ENCODE data around the gene PPP4R4.

PPP4R4 gene

GRCh38 chr14:94172545-94172944, 1.6 kb upstream of the PPP4R4 start:
- H3K4me1 ChIP-seq = peaks cover 8% of the 10 kb centered on the region
- H3K36me3 ChIP-seq = no peaks in the 10 kb centered on the region
- H3K9me3 ChIP-seq = no peaks in the 10 kb centered on the region
- no peak for DNase-seq
- H3K4me3 ChIP-seq (ENCODE audit: low read depth, low read length) = no peak overlapping the region
- TF ChIP-seq CTCF (IDR thresholded peaks at IDR 0.05; ENCODE audit: low read depth, low read length) = no peak
- H3K27me3 ChIP-seq = peaks cover 59% of the 10 kb centered on the region

GRCh38 chr14:94173471-94173884, 644 bp upstream of the PPP4R4 start:
- Histone ChIP-seq H3K4me3 (ENCODE audit: low read depth, low read length) (peak overlapping the region; percentile 60), H3K27me3 (peaks cover 66% of the 10 kb centered on the region), H3K4me1 (peaks cover 8% of the 10 kb centered on the region), H3K36me3 (no peaks in the 10 kb centered on the region), H3K9me3 (no peaks in the 10 kb centered on the region)
- no peak for DNase-seq
- TF ChIP-seq CTCF (IDR thresholded peaks at IDR 0.05; ENCODE audit: low read depth, low read length) = no peak

GRCh38 chr14:94174604-94175010, 485 bp downstream of the PPP4R4 start:
- no peaks in the 10 kb centered on the region for H3K36me3 ChIP-seq
- H3K4me3 ChIP-seq (ENCODE audit: low read depth, low read length) = peak overlapping the region; percentile 40
- DNase-seq = no peak
- H3K27me3 ChIP-seq = peaks cover 77% of the 10 kb centered on the region
- no peaks in the 10 kb centered on the region for H3K9me3 ChIP-seq
- H3K4me1 ChIP-seq = peaks cover 8% of the 10 kb centered on the region
- TF ChIP-seq CTCF (IDR thresholded peaks at IDR 0.05; ENCODE audit: low read depth, low read length) = no peak

- DNase-seq = peak; percentile 24
- Histone ChIP-seq H3K4me1 (peaks cover 8% of the 10 kb centered on the region), H3K4me3 (ENCODE audit: low read depth, low read length) (no peak overlapping the region), H3K27me3 (peaks cover 83% of the 10 kb centered on the region), H3K36me3 (no peaks in the 10 kb centered on the region), H3K9me3 (no peaks in the 10 kb centered on the region)
- TF ChIP-seq CTCF (IDR thresholded peaks at IDR 0.05; ENCODE audit: low read depth, low read length) = no peak
These were observed 1.1 kb downstream of the PPP4R4 start for GRCh38 chr14:94175011-94175745.

- no peak for TF ChIP-seq CTCF (IDR thresholded peaks at IDR 0.05; ENCODE audit: low read depth, low read length)
- peaks cover 83% of the 10 kb centered on the region for H3K27me3 ChIP-seq
- H3K9me3 ChIP-seq = no peaks in the 10 kb centered on the region
- H3K36me3 ChIP-seq = no peaks in the 10 kb centered on the region
- no peak for DNase-seq
- H3K4me3 ChIP-seq (ENCODE audit: low read depth, low read length) = no peak overlapping the region
- peaks cover 8% of the 10 kb centered on the region for H3K4me1 ChIP-seq
These were observed 1.6 kb downstream of the PPP4R4 start for GRCh38 chr14:94175747-94176146.

- no peak for TF ChIP-seq CTCF (IDR thresholded peaks at IDR 0.05; ENCODE audit: low read depth, low read length)
- Histone ChIP-seq H3K36me3 (no peaks in the 10 kb centered on the region), H3K27me3 (peaks cover 72% of the 10 kb centered on the region), H3K4me3 (ENCODE audit: low read depth, low read length) (no peak overlapping the region), H3K9me3 (no peaks in the 10 kb centered on the region), H3K4me1 (peaks cover 1% of the 10 kb centered on the region; the same call in 1 of the 2 replicates)
- DNase-seq = no peak
These were observed 2.7 kb downstream of the PPP4R4 start for GRCh38 chr14:94176808-94177207.

Data from BE2C (cell line).